Posterior cingulate gyrus (tissue), 11 donors: ENCODE data around the gene ACTL8.
A peak's percentile ranks its signal among the peaks of the same experiment; 100 is the strongest.

Experiments
- DNase-seq, 10 donors: peaks; one replicate each; pipeline versions ENCODE4 v3.0.0 to v3.0.0-alpha.2; 2020 to 2021; ENCODE audit warnings: mixed read lengths in 3 of 10
- intact Hi-C: fragments of 100-400 bp; cut with DNase I; formaldehyde crosslinking; loops from one replicate; pipeline ENCODE4 v1.15.1; 2023

The ACTL8 gene

DNA sequence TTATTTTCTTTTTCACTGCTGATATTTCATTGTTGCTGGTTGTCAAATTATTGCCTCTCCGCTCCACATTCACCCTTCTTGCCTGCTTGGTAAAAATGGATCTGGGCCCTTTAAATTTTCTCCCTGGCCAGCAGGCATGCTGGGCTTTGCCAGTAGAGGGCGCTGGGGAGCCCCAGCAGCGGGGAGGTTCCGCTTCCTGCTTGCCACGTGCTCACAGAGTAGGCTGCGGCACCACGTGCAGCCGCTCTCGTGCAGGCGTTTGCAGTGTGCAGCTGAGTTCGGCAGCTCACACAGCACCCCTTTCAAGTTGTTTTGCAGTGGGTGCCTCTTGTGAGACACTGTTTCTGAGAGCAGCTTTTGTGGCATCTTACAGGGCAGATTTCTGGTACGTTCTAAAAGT lies at the start of gene ACTL8:
ACTL8 (plus strand) TSS at position 214 of the 400 bp plus-strand sequence. CDS start 67,676 bp downstream, outside the sequence.
- intact Hi-C loops: no loop called here

DNA sequence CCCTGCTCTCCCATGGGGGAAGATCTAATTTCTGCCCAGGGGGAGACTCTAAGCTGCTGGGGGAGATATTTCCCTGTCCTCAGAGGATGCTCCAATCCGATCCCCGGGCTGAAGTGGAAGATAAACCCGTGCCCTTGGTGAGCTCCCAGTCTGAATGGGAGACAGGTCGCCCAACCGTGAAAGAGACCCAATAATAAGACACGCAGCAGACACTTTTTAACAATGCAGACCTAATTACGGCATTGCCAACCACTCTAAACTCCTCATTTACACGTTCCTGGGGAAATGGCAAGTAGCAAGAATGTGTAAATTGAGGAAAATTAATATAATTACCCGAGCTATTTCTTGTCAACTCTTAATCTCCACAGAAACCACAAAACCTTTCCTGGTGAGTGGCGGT lies 48.7 kb upstream of the ACTL8 start:
- intact Hi-C loops: no loop called here
- DNase-seq: no peak

More for the DNA sequence above, at the start of gene ACTL8:
- peak in 1 of 10 donors; percentile 7 for DNase-seq

DNA sequence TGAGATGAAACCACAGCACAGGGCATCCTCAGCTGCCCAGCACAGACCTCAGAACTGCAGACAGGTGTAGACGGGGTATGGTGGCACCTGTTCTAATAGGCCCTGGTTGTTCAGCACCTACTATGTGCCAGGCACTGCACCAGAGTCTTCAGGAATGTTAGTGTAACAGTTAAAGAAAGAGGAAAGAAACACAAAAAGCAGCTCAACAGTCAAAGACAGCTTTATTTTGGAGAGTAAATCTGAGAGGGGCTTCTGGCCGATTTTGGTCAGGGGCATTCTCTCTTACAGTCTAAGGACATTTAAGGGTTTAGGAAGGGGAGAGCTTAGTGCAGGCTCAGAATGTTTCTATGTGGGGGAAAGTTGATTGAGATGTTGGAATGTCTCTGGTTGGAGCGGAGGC lies 45.2 kb upstream of the ACTL8 start:
- intact Hi-C loops: no loop called here
- no peak for DNase-seq

GRCh38 chr1:17710889-17711576 lies 44.1 kb upstream of the ACTL8 start:
- intact Hi-C loops: no loop called here
- DNase-seq: no peak

DNA sequence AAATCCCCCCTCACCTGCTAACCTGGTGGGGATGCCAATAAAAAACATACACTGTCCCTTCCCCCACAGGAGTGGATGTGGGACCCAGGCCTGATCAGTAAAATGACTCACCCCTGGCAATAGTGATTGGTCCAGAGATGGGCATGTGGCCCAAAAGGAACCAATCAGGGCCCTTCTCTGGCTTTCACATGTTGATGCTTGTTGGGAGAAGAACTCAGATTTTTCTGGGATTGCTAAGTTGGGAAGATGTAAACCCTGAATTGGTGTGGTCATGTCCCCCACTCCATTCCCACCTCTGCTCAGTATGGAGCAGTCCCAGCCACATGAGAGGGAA lies 43.6 kb upstream of the ACTL8 start:
- no peak for DNase-seq
- intact Hi-C loops: no loop called here

GRCh38 chr1:17711941-17712340 lies 43.2 kb upstream of the ACTL8 start:
- DNase-seq: no peak
- intact Hi-C loops: no loop called here

DNA sequence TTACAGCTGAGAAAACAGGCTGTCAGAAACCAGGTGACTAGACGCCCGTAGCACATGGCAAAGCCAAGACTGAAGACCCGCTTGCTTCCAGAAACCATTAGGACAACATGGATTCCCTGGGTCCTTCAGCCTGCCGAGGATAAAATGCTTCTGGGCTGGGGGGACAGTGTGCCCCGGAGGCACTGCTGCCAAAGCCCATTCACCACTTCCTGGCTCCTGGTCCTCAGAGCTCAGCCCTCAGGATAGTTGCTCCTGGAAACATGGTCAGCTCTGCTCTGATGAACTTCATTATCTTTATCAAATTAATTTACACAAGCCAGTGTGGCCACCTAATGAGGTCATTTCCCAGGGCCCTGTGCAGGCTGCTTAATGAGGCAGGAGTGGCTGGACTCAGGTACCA lies 41.1 kb upstream of the ACTL8 start:
- DNase-seq: no peak
- intact Hi-C loops: no loop called here

- intact Hi-C loops: no loop called here
- no peak for DNase-seq
These were observed 37.3 kb upstream of the ACTL8 start for GRCh38 chr1:17717594-17718535.

GRCh38 chr1:17719874-17720273 lies 35.3 kb upstream of the ACTL8 start:
- no peak for DNase-seq
- intact Hi-C loops: no loop called here

DNA sequence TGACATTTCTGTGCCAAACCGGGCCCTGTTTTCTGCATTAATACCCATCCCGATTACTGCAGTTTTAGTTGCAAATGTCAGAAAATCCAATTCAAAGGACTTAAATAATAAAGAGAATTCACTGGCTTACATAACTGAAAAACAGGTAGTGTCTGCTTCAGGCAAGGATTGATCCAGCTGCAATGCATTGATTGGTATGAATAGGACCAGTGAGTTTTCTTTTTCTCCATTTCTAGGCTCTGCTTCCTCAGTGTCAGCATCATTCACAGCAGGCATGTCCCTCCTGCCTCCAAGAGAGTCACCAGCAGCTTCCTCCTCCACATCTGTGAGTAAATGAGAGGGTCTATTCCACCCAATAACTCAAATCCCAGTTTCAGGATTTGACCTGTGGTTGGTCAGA lies 33.7 kb upstream of the ACTL8 start:
- intact Hi-C loops: no loop called here
- no peak for DNase-seq

DNA sequence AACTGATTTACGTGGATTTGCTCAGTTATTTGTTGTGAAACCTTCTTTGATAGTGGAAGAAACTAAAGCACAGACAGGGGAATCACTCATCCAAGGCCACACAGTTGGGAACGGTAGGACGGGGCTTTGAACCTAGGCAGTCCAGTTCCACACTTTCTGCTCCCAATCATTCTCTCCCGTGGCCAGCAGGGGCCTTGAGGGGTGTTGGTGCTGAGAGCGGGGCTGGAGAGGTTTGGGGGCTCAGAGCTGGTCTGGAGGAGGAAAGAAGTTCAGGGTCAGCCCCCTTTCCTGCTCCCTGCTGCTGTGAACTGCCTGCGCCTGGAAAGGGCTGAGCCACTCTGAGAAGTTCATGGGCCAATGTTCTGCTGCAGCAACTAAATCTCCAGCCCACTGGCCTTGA lies 31.4 kb upstream of the ACTL8 start:
- DNase-seq: no peak
- intact Hi-C loops: no loop called here

GRCh38 chr1:17724150-17724549 lies 31.0 kb upstream of the ACTL8 start:
- intact Hi-C loops: no loop called here
- no peak for DNase-seq

DNA sequence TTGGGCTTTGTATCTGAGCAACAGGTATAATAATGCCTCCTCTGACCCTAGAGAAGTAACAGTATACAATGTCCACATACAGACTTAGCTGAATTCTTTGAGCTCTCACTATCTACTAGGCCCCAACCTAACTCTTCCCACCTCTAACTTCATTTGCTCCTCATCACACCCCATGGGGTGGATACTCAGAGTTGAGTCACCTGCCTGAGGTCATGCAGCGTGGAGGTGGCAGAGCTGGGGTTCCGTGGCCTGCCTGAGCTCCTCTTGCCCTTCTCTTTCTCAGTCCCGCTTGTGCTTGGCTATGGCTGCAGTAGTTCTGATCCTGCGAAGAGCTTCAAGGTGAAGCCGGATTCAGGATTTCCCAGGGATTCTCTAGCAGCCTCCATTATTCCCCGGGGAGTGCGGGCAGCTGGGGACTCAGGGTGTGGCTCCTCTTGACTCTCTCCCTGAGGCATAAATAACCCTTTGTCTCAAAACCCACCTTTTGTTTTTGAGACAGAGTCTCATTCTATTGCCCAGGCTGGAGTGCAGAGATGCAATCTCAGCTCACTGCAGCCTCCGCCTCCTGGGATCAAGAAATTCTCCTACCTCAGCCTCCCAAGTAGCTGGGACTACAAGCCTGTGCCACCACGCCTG lies 29.9 kb upstream of the ACTL8 start:
- no peak for DNase-seq
- intact Hi-C loops: no loop called here

DNA sequence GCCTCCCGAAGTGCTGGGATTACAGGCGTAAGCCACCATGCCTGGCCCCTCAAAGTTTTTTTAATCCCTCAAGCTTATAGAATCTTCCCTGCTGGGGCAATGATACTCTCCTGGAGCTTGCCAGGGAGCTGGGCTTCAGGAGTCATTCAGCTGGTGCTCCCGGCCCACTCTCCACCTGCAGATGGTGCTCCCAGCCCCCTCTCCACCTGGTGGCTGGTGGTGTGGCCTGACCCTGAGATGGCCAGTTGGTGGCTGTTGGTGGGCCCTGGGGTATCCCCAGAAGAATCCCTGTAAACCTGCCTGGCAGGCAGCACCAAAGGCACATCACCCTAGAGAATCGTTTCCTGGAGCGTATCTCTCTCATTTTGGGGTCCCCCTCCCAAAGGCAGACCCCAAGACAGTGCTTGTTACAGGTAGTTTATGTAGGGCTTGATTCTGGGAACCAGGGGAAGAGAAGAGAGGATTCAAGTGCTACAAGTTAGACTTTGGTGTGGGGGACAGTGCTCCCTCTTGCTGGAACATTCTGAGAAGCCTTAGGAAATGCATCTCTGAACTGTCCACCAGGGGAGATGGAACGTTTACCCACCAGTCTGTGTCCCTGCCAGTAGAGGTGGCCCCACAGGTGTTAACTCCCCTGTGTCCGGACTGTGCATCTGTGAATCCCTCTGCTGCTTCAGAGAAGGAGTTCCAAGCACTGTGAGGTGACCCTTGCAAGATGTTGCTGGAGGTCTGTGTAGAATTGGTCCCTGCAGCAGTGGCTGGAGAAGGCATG lies 29.1 kb upstream of the ACTL8 start:
- intact Hi-C loops: no loop called here
- DNase-seq: no peak

GRCh38 chr1:17728123-17728712 lies 26.9 kb upstream of the ACTL8 start:
- peak in 1 of 10 donors; percentile 48 for DNase-seq
- intact Hi-C loops: no loop called here

DNA sequence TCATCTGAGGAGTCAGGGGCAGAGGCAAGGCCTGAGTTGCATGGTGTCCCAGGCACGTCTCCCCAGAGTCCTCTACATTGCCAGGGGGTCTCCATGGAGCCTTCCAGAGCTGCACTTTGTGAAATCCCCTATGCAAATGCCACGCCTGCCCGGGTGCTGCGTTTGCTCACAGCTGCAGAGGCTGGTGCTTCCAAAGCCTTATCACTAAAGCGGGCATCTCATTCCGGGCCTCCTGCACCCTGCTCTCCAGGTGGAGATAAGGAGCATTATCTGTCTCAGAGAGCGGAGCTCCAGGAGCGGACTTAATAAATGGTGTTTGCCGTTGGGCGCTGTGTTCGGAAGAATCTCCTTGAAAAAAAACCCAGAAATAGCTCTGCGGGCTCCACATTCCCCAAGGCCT lies 25.9 kb upstream of the ACTL8 start:
- DNase-seq: peak in 1 of 10 donors; percentile 19
- intact Hi-C loops: no loop called here

DNA sequence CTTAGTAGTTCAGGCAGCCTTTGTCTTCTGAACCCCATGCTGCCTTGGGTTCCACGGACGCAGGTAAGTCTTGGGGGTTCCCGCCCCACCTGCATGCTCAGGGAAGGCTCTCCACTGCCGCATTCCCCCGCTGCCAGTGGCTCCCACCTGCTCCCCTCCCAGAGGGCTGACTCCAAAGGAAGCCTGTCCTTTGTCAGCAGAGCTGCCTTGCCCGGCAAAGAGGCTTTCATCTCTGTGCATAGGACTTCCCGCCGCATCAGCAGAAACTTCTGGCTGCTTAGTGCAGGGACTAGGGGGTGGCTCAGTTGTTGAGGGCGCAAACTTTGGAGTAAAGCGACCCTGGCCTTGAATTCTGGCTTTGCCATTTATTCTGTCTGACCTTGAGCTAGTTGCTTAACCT lies 25.2 kb upstream of the ACTL8 start:
- intact Hi-C loops: no loop called here
- no peak for DNase-seq

- DNase-seq: peak in 1 of 10 donors; percentile 20
- intact Hi-C loops: no loop called here
These were observed 23.7 kb upstream of the ACTL8 start for GRCh38 chr1:17731460-17731859.

GRCh38 chr1:17732475-17732874 lies 22.7 kb upstream of the ACTL8 start:
- intact Hi-C loops: no loop called here
- DNase-seq: peak in 1 of 10 donors; percentile 11

DNA sequence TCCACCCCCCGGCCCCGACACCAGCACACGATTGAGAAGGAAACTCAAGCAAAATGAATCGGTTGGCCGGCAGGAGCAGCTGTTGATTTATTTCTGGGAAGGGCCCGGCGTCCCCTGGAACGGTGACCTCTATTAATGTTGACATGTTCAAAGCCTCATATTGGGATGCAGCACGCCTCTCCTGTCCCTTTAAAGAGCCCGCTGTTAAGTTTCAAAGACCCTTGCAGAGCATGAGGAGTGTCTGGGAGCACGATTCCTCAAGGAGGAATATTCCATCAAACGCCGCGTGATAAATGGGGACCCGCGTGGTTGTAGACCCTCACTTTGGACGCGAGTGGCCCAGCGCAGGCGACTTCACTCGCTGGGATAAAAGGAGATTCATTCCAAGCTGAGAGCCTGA lies 21.5 kb upstream of the ACTL8 start:
- DNase-seq: no peak
- intact Hi-C loops: no loop called here
